CD8-positive, alpha-beta memory T cell (primary cell): Measurements from ENCODE around the gene DKC1. TPM values are rescaled to one million over a fixed set of nuclear protein-coding genes. Genes with fewer than 3 reads are reported as not detected.
A peak's percentile ranks its signal among the peaks of the same experiment; 100 is the strongest.

ENCODE experiments used
- CTCF ChIA-PET: fragments of 350-600 bp; sonication (Branson Sonifier 250); formaldehyde crosslinking; loops from one replicate; lab custom pipeline; 2021; ENCODE audit warnings: antibody characterized with exemption; lab: Charles Lee
- POLR2A ChIA-PET: fragments of 350-600 bp; sonication (Branson Sonifier 250); formaldehyde crosslinking; loops from one replicate; lab custom pipeline; 2021; ENCODE audit warnings: antibody characterized with exemption; lab: Charles Lee
- DNase-seq, 5 donors: peaks; one replicate each; pipeline versions ENCODE4 v3.0.0 to v3.0.0-alpha.2; 2020 to 2022; ENCODE audit warnings: mixed read lengths in 1 of 5
- H3K27ac ChIP-seq: one replicate; pipeline ENCODE4 v1.7.0; 2013; ENCODE audit warnings: low read depth, mild to moderate bottlenecking, low read length, moderate library complexity
- H3K27me3 ChIP-seq: 2 replicates; pipeline ENCODE4 v1.7.0; 2013; ENCODE audit warnings: low read length, mild to moderate bottlenecking; ENCODE audit not compliant: insufficient read depth, poor library complexity, severe bottlenecking
- H3K36me3 ChIP-seq: 2 replicates; pipeline ENCODE4 v1.7.0; 2013; ENCODE audit warnings: mild to moderate bottlenecking, low read length, moderate library complexity; ENCODE audit not compliant: insufficient read depth
- H3K4me1 ChIP-seq: 2 replicates; pipeline ENCODE4 v1.7.0; 2013; ENCODE audit warnings: mild to moderate bottlenecking, low read length, moderate library complexity; ENCODE audit not compliant: insufficient read depth
- H3K4me3 ChIP-seq: 2 replicates; pipeline ENCODE4 v1.7.0; 2013; ENCODE audit warnings: mild to moderate bottlenecking, low read length
- H3K9me3 ChIP-seq: 2 replicates; pipeline ENCODE4 v1.7.0; 2013; ENCODE audit warnings: mild to moderate bottlenecking, low read length
- H3K27ac Mint-ChIP-seq, 8 donors: one replicate each; pipeline ENCODE4 v1.8.0; 2020 to 2021; ENCODE audit warnings: mixed read lengths in 8 of 8, mild to moderate bottlenecking in 6 of 8, inconsistent platforms in 3 of 8, moderate library complexity in 3 of 8
- H3K27me3 Mint-ChIP-seq, 2 donors: one replicate each; pipeline ENCODE4 v1.8.0; 2020 to 2021; ENCODE audit warnings: mixed read lengths in 2 of 2, mild to moderate bottlenecking in 1 of 2, moderate library complexity in 1 of 2
- H3K36me3 Mint-ChIP-seq, 3 donors: one replicate each; pipeline ENCODE4 v1.8.0; 2020 to 2021; ENCODE audit warnings: mixed read lengths in 3 of 3, inconsistent platforms in 1 of 3, mild to moderate bottlenecking in 1 of 3
- H3K4me1 Mint-ChIP-seq, 3 donors: one replicate each; pipeline ENCODE4 v1.8.0; 2020 to 2021; ENCODE audit warnings: mixed read lengths in 3 of 3, inconsistent platforms in 1 of 3, mild to moderate bottlenecking in 1 of 3
- H3K4me3 Mint-ChIP-seq, 7 donors: one replicate each; pipeline ENCODE4 v1.8.0; 2020 to 2021; ENCODE audit warnings: mixed read lengths in 7 of 7, mild to moderate bottlenecking in 6 of 7, moderate library complexity in 4 of 7, inconsistent platforms in 2 of 7
- H3K9me3 Mint-ChIP-seq, 5 donors: one replicate each; pipeline ENCODE4 v1.8.0; 2020 to 2022; ENCODE audit warnings: mixed read lengths in 5 of 5, mild to moderate bottlenecking in 3 of 5, moderate library complexity in 2 of 5, inconsistent platforms in 1 of 5
- polyA plus RNA-seq: library from polyadenylated mRNA; unstranded; fragments of 300-500 nt; fragmentation: Illumina TruSeq; gene quantifications from one replicate; pipeline ENCODE4 v1.2.3, GENCODE V29; 2021
- total RNA-seq, 2 experiments: library from RNA; stranded (reverse); gene quantifications; one replicate each; pipeline ENCODE4 v1.2.3, GENCODE V29; 2021

DKC1 gene
- total and polyA plus RNA-seq, 3 experiments from 2014 or later = 43.6 to 219 (median 214) TPM

- no peaks in the 10 kb centered on the region for H3K4me1 ChIP-seq
- no peak for DNase-seq
- Mint-ChIP-seq H3K4me3 (no peak overlapping the region), H3K36me3 (peaks cover 0 to 69% (median 5%) of the 10 kb centered on the region in 3 donors), H3K4me1 (peaks cover 0 to 2% (median 0%) of the 10 kb centered on the region in 3 donors), H3K9me3 (peaks cover 0 to 2% (median 0%) of the 10 kb centered on the region in 5 donors), H3K27me3 (peaks cover 0 to 3% of the 10 kb centered on the region in 2 donors), H3K27ac (peak overlapping the region in 2 of 8 donors; percentile 52 to 76)
- no peaks in the 10 kb centered on the region for H3K9me3 ChIP-seq
- H3K27ac ChIP-seq = no peak overlapping the region
- H3K4me3 ChIP-seq = no peak overlapping the region
- no peaks in the 10 kb centered on the region for H3K27me3 ChIP-seq
- ChIA-PET POLR2A (no interaction called here), CTCF (no interaction called here)
- peaks cover 33% of the 10 kb centered on the region for H3K36me3 ChIP-seq
Observed at GRCh38 chrX:154775419-154776349, 13.0 kb downstream of the DKC1 start.

GRCh38 chrX:154776753-154777152 is 14.1 kb downstream of the DKC1 start:
- Mint-ChIP-seq H3K9me3 (peaks cover 0 to 2% (median 0%) of the 10 kb centered on the region in 5 donors), H3K27me3 (peaks cover 0 to 3% of the 10 kb centered on the region in 2 donors), H3K4me3 (no peak overlapping the region), H3K36me3 (peaks cover 0 to 59% (median 5%) of the 10 kb centered on the region in 3 donors), H3K27ac (peak overlapping the region in 1 of 8 donors; percentile 67), H3K4me1 (peaks cover 0 to 1% (median 0%) of the 10 kb centered on the region in 3 donors)
- H3K27me3 ChIP-seq = no peaks in the 10 kb centered on the region
- no peak for DNase-seq
- ChIA-PET POLR2A (no interaction called here), CTCF (no interaction called here)
- no peaks in the 10 kb centered on the region for H3K9me3 ChIP-seq
- H3K27ac ChIP-seq = no peak overlapping the region
- no peak overlapping the region for H3K4me3 ChIP-seq
- H3K36me3 ChIP-seq = peaks cover 30% of the 10 kb centered on the region
- no peaks in the 10 kb centered on the region for H3K4me1 ChIP-seq

GRCh38 chrX:154779261-154779660 is 16.6 kb downstream of the DKC1 start:
- POLR2A ChIA-PET = no interaction called here
- peaks cover 0 to 2% (median 0%) of the 10 kb centered on the region in 5 donors for H3K9me3 Mint-ChIP-seq

GRCh38 chrX:154780968-154781367 is 18.3 kb downstream of the DKC1 start:
- H3K36me3 ChIP-seq = peaks cover 9% of the 10 kb centered on the region
- H3K27me3 ChIP-seq = no peaks in the 10 kb centered on the region
- no peak overlapping the region for H3K27ac ChIP-seq
- POLR2A ChIA-PET = no interaction called here
- CTCF ChIA-PET = no interaction called here
- H3K36me3 Mint-ChIP-seq = peaks cover 0 to 25% (median 5%) of the 10 kb centered on the region in 3 donors
- peaks cover 0 to 8% of the 10 kb centered on the region in 2 donors for H3K27me3 Mint-ChIP-seq
- no peak overlapping the region for H3K4me3 ChIP-seq
- no peaks in the 10 kb centered on the region for H3K4me1 ChIP-seq
- H3K4me1 Mint-ChIP-seq = peaks cover 0 to 13% (median 4%) of the 10 kb centered on the region in 3 donors
- no peak for DNase-seq
- H3K9me3 Mint-ChIP-seq = no peaks in the 10 kb centered on the region
- H3K4me3 Mint-ChIP-seq = no peak overlapping the region
- H3K9me3 ChIP-seq = no peaks in the 10 kb centered on the region
- no peak overlapping the region for H3K27ac Mint-ChIP-seq

More at GRCh38 chrX:154779261-154779660, 16.6 kb downstream of the DKC1 start:
- peaks cover 0 to 42% (median 5%) of the 10 kb centered on the region in 3 donors for H3K36me3 Mint-ChIP-seq
- CTCF ChIA-PET = no interaction called here
- Histone ChIP-seq H3K27ac (no peak overlapping the region), H3K9me3 (no peaks in the 10 kb centered on the region), H3K27me3 (no peaks in the 10 kb centered on the region), H3K4me1 (no peaks in the 10 kb centered on the region), H3K4me3 (no peak overlapping the region), H3K36me3 (peaks cover 24% of the 10 kb centered on the region)
- peaks cover 0 to 7% of the 10 kb centered on the region in 2 donors for H3K27me3 Mint-ChIP-seq
- no peak overlapping the region for H3K4me3 Mint-ChIP-seq
- H3K4me1 Mint-ChIP-seq = peaks cover 0 to 10% (median 3%) of the 10 kb centered on the region in 3 donors
- no peak for DNase-seq
- peak overlapping the region in 1 of 8 donors; percentile 23 for H3K27ac Mint-ChIP-seq

GRCh38 chrX:154784149-154784995 is 21.7 kb downstream of the DKC1 start:
- Histone ChIP-seq H3K9me3 (no peaks in the 10 kb centered on the region), H3K36me3 (no peaks in the 10 kb centered on the region), H3K27me3 (no peaks in the 10 kb centered on the region), H3K4me1 (no peaks in the 10 kb centered on the region), H3K4me3 (peak overlapping the region; percentile 47), H3K27ac (no peak overlapping the region)
- H3K4me1 Mint-ChIP-seq = peaks cover 0 to 13% (median 4%) of the 10 kb centered on the region in 3 donors
- CTCF ChIA-PET = no interaction called here
- no peak for DNase-seq
- peaks cover 0 to 7% of the 10 kb centered on the region in 2 donors for H3K27me3 Mint-ChIP-seq
- H3K9me3 Mint-ChIP-seq = no peaks in the 10 kb centered on the region
- peak overlapping the region in 3 of 8 donors; percentile 1 to 60 (median 58) for H3K27ac Mint-ChIP-seq
- H3K36me3 Mint-ChIP-seq = peaks cover 0 to 1% (median 0%) of the 10 kb centered on the region in 3 donors
- POLR2A ChIA-PET = no interaction called here
- peak overlapping the region in 4 of 7 donors; percentile 52 to 78 (median 74) for H3K4me3 Mint-ChIP-seq

GRCh38 chrX:154785716-154786115 is 23.1 kb downstream of the DKC1 start:
- Mint-ChIP-seq H3K4me3 (no peak overlapping the region), H3K9me3 (no peaks in the 10 kb centered on the region), H3K27me3 (peaks cover 0 to 7% of the 10 kb centered on the region in 2 donors), H3K36me3 (no peaks in the 10 kb centered on the region), H3K4me1 (peaks cover 0 to 13% (median 4%) of the 10 kb centered on the region in 3 donors), H3K27ac (no peak overlapping the region)
- H3K27me3 ChIP-seq = no peaks in the 10 kb centered on the region
- H3K4me1 ChIP-seq = no peaks in the 10 kb centered on the region
- ChIA-PET CTCF (no interaction called here), POLR2A (no interaction called here)
- no peaks in the 10 kb centered on the region for H3K9me3 ChIP-seq
- no peak overlapping the region for H3K27ac ChIP-seq
- DNase-seq = no peak
- H3K4me3 ChIP-seq = no peak overlapping the region
- H3K36me3 ChIP-seq = no peaks in the 10 kb centered on the region

GRCh38 chrX:154791467-154791866 is 28.8 kb downstream of the DKC1 start:
- H3K4me3 ChIP-seq = no peak overlapping the region
- H3K36me3 Mint-ChIP-seq = no peaks in the 10 kb centered on the region
- DNase-seq = no peak
- ChIA-PET POLR2A (no interaction called here), CTCF (no interaction called here)
- H3K4me1 ChIP-seq = no peaks in the 10 kb centered on the region
- peaks cover 0 to 1% of the 10 kb centered on the region in 2 donors for H3K27me3 Mint-ChIP-seq
- H3K4me3 Mint-ChIP-seq = no peak overlapping the region
- no peak overlapping the region for H3K27ac Mint-ChIP-seq
- no peaks in the 10 kb centered on the region for H3K9me3 Mint-ChIP-seq
- H3K27me3 ChIP-seq = no peaks in the 10 kb centered on the region
- H3K4me1 Mint-ChIP-seq = no peaks in the 10 kb centered on the region
- no peaks in the 10 kb centered on the region for H3K36me3 ChIP-seq
- H3K9me3 ChIP-seq = no peaks in the 10 kb centered on the region
- H3K27ac ChIP-seq = no peak overlapping the region
